GM12875 (cell line): ENCODE measurements around the gene HOXD10.

ENCODE experiments used
- H3K4me3 ChIP-seq: one replicate; pipeline ENCODE4 v1.5.1; 2011; ENCODE audit warnings: low read depth, low read length, control low read depth
- CTCF ChIP-seq: IDR thresholded peaks from 2 replicates; pipeline ENCODE4 v1.5.1; 2011; ENCODE audit warnings: low read depth, mild to moderate bottlenecking, control low read depth, inconsistent platforms, low read length, moderate library complexity, borderline replicate concordance; ENCODE audit not compliant: insufficient read depth

The HOXD10 gene

GRCh38 chr2:176149481-176149938 lies 32.9 kb downstream of the HOXD10 start:
- no peak for TF ChIP-seq CTCF
- no peak overlapping the region for H3K4me3 ChIP-seq

- TF ChIP-seq CTCF, result no peak
- H3K4me3 ChIP-seq, result no peak overlapping the region
These were observed 33.5 kb downstream of the HOXD10 start for GRCh38 chr2:176149939-176150583.

- no peak for TF ChIP-seq CTCF
- no peak overlapping the region for H3K4me3 ChIP-seq
These were observed 34.2 kb downstream of the HOXD10 start for GRCh38 chr2:176150584-176151441.

GRCh38 chr2:176151442-176152287 lies 35.1 kb downstream of the HOXD10 start, which contains the start of gene HOXD4:
Gene HOXD4, plus strand, starts transcription at chr2:176151550. Its CDS starts 84 bp downstream, at chr2:176151634.
- no peak for TF ChIP-seq CTCF
- peak within 1 kb of the TSS; percentile 13 for H3K4me3 ChIP-seq

GRCh38 chr2:176152350-176153181 lies 36.0 kb downstream of the HOXD10 start:
- TF ChIP-seq CTCF, result no peak
- no peak overlapping the region for H3K4me3 ChIP-seq

GRCh38 chr2:176154576-176155252 lies 38.1 kb downstream of the HOXD10 start:
- H3K4me3 ChIP-seq, result no peak overlapping the region
- no peak for TF ChIP-seq CTCF
